Measurements from ENCODE around the gene FSTL1. TPM values are rescaled to one million over a fixed set of nuclear protein-coding genes. Genes with fewer than 3 reads are reported as not detected.
A peak's percentile ranks its signal among the peaks of the same experiment; 100 is the strongest.

FSTL1 gene
- polyA plus RNA-seq, 1 of the 3 experiments (the other 2 are of a cell fraction): 329 TPM

DNA sequence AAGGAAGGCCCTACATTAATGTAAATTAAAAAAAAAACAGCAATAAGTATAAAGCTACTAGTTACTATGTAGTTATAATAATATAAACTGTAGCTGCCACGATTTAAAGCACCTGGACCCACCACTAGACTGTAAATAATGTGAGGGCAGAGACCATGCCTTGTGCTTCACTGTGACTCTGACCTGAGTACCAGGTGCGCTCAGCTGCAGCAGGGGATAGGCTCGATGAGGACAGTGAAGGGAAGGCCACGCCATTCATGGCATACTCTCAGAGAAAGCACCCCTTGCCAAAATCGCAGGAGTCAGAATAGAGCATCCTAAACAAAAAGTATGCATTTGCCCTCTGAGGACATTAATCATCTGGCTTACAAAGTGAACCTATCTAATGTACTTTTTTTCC, 5.1 kb downstream of the FSTL1 start:
- Histone ChIP-seq H3K79me2 (ENCODE audit: insufficient read depth) (peaks cover 100% of the 10 kb centered on the region), H2AFZ (ENCODE audit: low read depth) (no peak overlapping the region), H3K27me3 (ENCODE audit: insufficient read depth) (no peaks in the 10 kb centered on the region), H3K9me3 (no peaks in the 10 kb centered on the region), H3K36me3 (replicated peaks in 1 of 2; ENCODE audit: control insufficient read depth in 1 of 2, insufficient read depth in 2 of 2, low read length in 1 of 2) (peaks cover 31 to 63% of the 10 kb centered on the region in 2 experiments), H3K27ac (ENCODE audit: low read depth in 2 of 2, low read length in 1 of 2) (peak overlapping the region in 1 of 2 experiments; percentile 11; a peak in 1 of 4 replicates), H4K20me1 (ENCODE audit: insufficient read depth) (peaks cover 77% of the 10 kb centered on the region), H3F3A (replicated peaks; ENCODE audit: insufficient read depth) (peaks cover 43% of the 10 kb centered on the region), H3K4me1 (ENCODE audit: control insufficient read depth in 1 of 2, insufficient read depth in 2 of 2, low read depth in 1 of 2, low read length in 1 of 2) (peaks cover 28 to 52% of the 10 kb centered on the region in 2 experiments), H3K9me2 (no peaks in the 10 kb centered on the region), H3K4me2 (no peak overlapping the region), H3K4me3 (ENCODE audit: low read depth in 2 of 2, low read length in 1 of 2) (no peak overlapping the region), H3K9ac (no peak overlapping the region)
- ChIA-PET CTCF (interaction anchor here (1.0 to 2.5 kb wide), 6 partner anchors 15 to 350 kb away, joined by 3 to 10 read pairs (median 3); no protein-coding TSS in a partner anchor), POLR2A (no interaction called here)
- TF ChIP-seq TAF1 (IDR thresholded peaks at IDR 0.05; ENCODE audit: borderline replicate concordance, low read depth, low read length) (no peak), POLR2AphosphoS5 (IDR thresholded peaks at IDR 0.05; ENCODE audit: low read depth, low read length) (no peak), MXI1 (IDR thresholded peaks at IDR 0.05; ENCODE audit: low read depth, low read length) (no peak), GATA2 (CRISPR knock-in tag; IDR thresholded peaks at IDR 0.05) (no peak), NRF1 (IDR thresholded peaks at IDR 0.05; ENCODE audit: low read depth, low read length) (no peak), GABPA (IDR thresholded peaks at IDR 0.05; ENCODE audit: low read depth) (no peak), FOSL2 (IDR thresholded peaks at IDR 0.05; ENCODE audit: borderline replicate concordance, low read depth) (no peak), CHD2 (IDR thresholded peaks at IDR 0.05; ENCODE audit: low read length, partially characterized antibody) (no peak), YY1 (IDR thresholded peaks at IDR 0.05; ENCODE audit: low read depth) (no peak), SMC3 (IDR thresholded peaks at IDR 0.05; ENCODE audit: low read depth, low read length) (no peak), TEAD4 (IDR thresholded peaks at IDR 0.05; ENCODE audit: borderline replicate concordance, insufficient read depth) (no peak), FOXJ3 (CRISPR knock-in tag; IDR thresholded peaks at IDR 0.05) (no peak)
- TF ChIP-seq, protein P1, sequence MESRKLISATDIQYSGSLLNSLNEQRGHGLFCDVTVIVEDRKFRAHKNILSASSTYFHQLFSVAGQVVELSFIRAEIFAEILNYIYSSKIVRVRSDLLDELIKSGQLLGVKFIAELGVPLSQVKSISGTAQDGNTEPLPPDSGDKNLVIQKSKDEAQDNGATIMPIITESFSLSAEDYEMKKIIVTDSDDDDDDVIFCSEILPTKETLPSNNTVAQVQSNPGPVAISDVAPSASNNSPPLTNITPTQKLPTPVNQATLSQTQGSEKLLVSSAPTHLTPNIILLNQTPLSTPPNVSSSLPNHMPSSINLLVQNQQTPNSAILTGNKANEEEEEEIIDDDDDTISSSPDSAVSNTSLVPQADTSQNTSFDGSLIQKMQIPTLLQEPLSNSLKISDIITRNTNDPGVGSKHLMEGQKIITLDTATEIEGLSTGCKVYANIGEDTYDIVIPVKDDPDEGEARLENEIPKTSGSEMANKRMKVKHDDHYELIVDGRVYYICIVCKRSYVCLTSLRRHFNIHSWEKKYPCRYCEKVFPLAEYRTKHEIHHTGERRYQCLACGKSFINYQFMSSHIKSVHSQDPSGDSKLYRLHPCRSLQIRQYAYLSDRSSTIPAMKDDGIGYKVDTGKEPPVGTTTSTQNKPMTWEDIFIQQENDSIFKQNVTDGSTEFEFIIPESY (IDR thresholded peaks at IDR 0.05; ENCODE audit: borderline replicate concordance, low read depth): no peak
- no peak for DNase-seq
- 88% methylated on average over 5 of the region's 5 CpGs for WGBS (ENCODE audit: low lambda C conversion rate)

DNA sequence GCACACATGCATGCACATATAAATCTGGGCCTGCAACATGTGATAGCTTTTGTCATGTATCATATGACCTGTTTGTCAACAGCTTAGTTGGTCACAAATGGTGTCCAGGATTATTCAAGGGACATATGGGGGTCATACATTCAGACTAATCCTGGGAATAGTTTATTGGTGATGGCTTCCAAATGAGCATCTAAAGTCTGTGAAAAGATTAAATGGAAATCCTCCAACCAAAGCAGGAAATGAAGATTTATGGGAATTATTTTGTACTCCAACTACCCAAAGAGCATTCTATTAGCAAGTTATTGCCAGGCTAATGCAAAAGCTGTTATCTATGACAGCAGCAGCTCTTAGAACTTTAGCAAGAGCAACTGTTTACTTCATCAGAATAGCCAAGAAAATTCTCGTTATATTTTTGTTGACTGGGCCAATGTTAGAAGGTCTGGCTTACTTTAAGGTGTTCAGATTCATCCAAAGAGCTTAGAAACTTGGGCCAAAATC, 7.1 kb downstream of the FSTL1 start:
- Histone ChIP-seq H3K4me2 (peak overlapping the region; percentile 21), H3K9me3 (no peaks in the 10 kb centered on the region), H3K27me3 (ENCODE audit: insufficient read depth) (no peaks in the 10 kb centered on the region), H4K20me1 (ENCODE audit: insufficient read depth) (peaks cover 93% of the 10 kb centered on the region), H3K79me2 (ENCODE audit: insufficient read depth) (peaks cover 100% of the 10 kb centered on the region), H3K9ac (no peak overlapping the region), H3K4me1 (ENCODE audit: control insufficient read depth in 1 of 2, insufficient read depth in 2 of 2, low read depth in 1 of 2, low read length in 1 of 2) (peaks cover 21 to 59% of the 10 kb centered on the region in 2 experiments), H2AFZ (ENCODE audit: low read depth) (no peak overlapping the region), H3K4me3 (ENCODE audit: low read depth in 2 of 2, low read length in 1 of 2) (no peak overlapping the region), H3K36me3 (replicated peaks in 1 of 2; ENCODE audit: control insufficient read depth in 1 of 2, insufficient read depth in 2 of 2, low read length in 1 of 2) (peaks cover 44 to 66% of the 10 kb centered on the region in 2 experiments), H3K9me2 (no peaks in the 10 kb centered on the region), H3F3A (replicated peaks; ENCODE audit: insufficient read depth) (peaks cover 53% of the 10 kb centered on the region), H3K27ac (ENCODE audit: low read depth in 2 of 2, low read length in 1 of 2) (peak overlapping the region; percentile 11 to 43; a peak in 3 of 4 replicates)
- WGBS (ENCODE audit: low lambda C conversion rate): 77% methylated on average over 1 of the region's 1 CpG
- TF ChIP-seq CHD2 (IDR thresholded peaks at IDR 0.05; ENCODE audit: low read length, partially characterized antibody) (no peak), POLR2AphosphoS5 (IDR thresholded peaks at IDR 0.05; ENCODE audit: low read depth, low read length) (peak; percentile 16; the same call in 1 of the 2 replicates)
- DNase-seq: no peak
- ChIA-PET CTCF (interaction anchor here (2.6 to 3.4 kb wide), 2 partner anchors 21 to 27 kb away, joined by 9 to 12 read pairs; no protein-coding TSS in a partner anchor), POLR2A (no interaction called here)

Measured in SK-N-SH (cell line).